ENCODE results near the gene EPB41L2.
"Not testable (repeated sequence)": the region's sequence is repeated elsewhere in the genome, so short reads cannot be mapped to it uniquely, and the experiment has no call there.

Gene EPB41L2

DNA sequence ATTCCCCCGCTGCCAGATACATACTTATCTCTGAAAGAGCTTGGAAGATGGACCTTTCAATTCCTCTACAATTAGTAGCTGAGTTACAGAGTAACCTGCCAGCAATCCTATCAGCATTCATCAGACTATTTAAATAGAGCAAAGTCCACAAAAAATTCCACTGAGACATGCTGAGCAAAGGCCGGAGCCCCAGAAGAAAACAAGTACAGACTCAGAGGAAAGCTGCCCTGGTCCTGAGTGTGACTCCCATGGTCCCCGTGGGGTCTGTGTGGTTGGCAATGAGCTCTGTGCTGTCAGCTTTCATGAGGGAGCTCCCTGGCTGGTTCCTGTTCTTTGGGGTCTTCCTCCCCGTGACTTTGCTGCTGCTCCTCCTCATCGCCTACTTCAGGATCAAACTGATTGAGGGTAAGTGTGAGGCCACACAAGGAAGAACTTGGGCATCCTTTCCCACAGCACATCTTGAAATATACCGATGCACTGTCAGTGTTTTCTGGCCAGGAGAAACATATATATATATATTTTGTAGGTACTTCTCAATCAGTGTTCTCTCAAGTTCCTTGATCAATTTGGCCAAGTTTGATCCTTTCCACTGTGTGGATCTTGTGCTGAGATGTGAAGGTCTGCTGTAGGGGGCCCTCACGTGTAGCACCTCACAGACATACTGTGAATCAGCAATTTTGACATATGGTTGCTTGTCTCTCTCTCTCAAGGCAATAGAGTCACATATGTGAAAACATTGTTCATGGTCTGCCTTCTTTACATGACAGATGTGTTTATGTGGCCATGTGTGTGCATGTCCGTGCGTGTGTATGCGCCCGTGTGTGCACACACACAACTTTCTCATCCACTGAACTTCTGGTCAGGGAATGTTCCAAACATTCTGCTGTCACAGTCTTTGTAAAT lies 235.5 kb downstream of the EPB41L2 start, which contains the start of gene SMLR1:
Gene SMLR1 (plus strand): TSS at position 160 of the 903 bp plus-strand sequence. CDS start 8 bp downstream, at position 168.
- peaks cover 4% of the 10 kb centered on the region for H3K4me1 Mint-ChIP-seq (ENCODE audit: low read depth)
- no peaks in the 10 kb centered on the region for H3K27me3 Mint-ChIP-seq
- no peak within 1 kb of the TSS for H3K4me3 Mint-ChIP-seq
- no peak within 1 kb of the TSS for H3K27ac Mint-ChIP-seq
- no peaks in the 10 kb centered on the region for H3K36me3 Mint-ChIP-seq
- H3K9me3 Mint-ChIP-seq (ENCODE audit: low read depth): no peaks in the 10 kb centered on the region

DNA sequence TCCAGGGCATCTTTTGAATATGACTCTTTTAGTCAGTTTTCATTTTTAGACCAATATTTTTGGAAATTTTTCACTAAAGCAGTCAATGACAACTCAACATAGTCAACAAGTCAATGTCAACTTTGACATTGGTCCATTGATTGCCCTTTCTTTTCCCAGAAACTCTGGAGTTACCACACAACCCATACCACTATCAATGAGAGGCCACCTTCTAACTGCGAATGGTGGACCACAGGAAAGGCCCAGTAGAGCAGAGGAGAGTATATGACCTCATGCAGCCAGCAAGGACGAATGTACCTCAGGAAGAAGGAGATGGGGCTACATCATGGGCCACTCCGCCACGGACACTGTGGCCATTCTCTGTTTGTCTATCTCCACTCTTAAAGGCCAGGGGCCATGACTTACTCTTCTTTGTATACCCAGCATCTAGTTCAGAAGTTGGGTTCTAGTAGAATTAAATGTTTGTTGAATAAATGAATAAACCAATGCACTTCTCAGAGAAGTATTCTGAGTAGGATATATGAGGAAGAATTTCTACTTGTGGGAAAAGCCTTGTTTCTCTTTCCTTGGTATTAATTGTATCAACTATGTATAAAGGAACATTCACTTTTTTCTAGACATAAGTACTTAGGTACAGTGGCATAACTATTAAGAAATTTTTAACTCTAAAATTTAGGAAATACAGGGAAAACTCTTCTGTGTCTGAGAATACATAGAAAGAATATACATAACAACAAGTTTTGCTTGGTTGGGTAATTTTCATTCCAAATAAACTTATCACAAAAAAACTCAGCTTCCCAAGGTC lies 236.4 kb downstream of the EPB41L2 start:
- no peaks in the 10 kb centered on the region for H3K27me3 Mint-ChIP-seq
- H3K9me3 Mint-ChIP-seq (ENCODE audit: low read depth): no peaks in the 10 kb centered on the region
- H3K4me3 Mint-ChIP-seq: no peak overlapping the region
- no peaks in the 10 kb centered on the region for H3K36me3 Mint-ChIP-seq
- H3K4me1 Mint-ChIP-seq (ENCODE audit: low read depth): peaks cover 4% of the 10 kb centered on the region
- no peak overlapping the region for H3K27ac Mint-ChIP-seq

DNA sequence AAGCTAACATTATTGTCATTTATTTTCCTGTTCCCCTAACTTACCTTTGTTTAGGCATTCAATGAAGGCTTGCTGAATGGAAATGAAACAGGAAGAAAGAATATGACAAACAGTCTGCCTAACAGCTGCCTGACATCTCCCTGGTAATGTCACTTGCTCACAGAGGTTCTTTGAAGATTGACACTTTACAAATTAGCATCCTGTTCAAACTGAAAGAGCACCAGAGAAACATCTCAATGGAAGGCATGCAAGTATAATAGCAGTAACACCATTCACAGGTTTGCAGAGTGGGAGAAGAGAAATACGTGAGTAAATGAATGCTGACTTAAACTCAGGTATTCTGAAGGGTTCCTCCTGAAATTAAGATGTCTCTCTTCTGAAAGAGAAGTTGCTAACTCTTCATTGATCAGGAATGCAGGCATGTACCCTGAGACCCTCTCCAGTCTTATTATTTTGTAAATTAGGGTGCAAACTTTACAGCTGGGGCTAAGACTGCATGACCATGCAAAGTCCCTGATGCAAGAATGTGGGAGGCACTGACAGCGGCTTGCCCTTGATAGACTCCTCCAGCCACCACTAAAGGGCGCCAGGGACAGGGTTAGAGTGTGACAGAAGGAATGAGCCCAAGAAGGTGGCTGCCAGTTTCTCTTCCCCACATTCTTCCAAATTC lies 237.1 kb downstream of the EPB41L2 start:
- H3K4me3 Mint-ChIP-seq: no peak overlapping the region
- no peaks in the 10 kb centered on the region for H3K36me3 Mint-ChIP-seq
- H3K27me3 Mint-ChIP-seq: no peaks in the 10 kb centered on the region
- peaks cover 4% of the 10 kb centered on the region for H3K4me1 Mint-ChIP-seq (ENCODE audit: low read depth)
- no peak overlapping the region for H3K27ac Mint-ChIP-seq
- no peaks in the 10 kb centered on the region for H3K9me3 Mint-ChIP-seq (ENCODE audit: low read depth)

DNA sequence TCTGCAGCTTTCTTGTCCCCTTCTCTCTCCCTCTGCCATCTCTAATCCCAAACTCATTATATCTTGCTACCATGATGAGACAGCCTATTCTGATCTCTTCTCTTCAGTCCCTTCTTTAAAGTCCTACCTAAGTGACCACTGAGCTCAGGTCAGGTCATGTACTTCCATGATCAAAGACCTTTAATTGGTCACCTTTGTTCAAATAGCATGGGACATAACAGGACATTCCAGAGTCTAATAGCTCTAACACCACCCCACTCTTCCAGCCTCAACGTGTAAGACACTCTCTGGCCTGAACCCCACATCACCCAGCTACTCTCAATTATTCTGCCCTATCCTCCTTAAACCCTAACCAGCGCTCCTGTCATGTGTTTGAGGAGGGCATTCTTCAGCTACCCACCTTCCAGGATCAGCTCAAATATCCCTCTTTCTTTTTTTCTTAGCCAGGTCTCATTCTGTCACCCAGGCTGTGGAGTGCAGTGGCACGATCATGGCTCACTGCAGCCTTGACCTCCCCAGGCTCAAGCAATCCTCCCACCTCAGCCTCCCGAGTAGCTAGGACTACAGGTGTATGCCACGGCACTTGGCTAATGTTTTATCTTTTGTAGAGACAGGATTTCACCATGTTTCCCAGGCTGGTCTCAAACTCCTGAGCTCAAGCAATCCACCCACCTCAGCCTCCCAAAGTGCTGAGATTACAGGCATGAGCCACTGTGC lies 237.9 kb downstream of the EPB41L2 start:
- no peaks in the 10 kb centered on the region for H3K36me3 Mint-ChIP-seq
- peaks cover 4% of the 10 kb centered on the region for H3K4me1 Mint-ChIP-seq (ENCODE audit: low read depth)
- no peak overlapping the region for H3K4me3 Mint-ChIP-seq
- no peak overlapping the region for H3K27ac Mint-ChIP-seq
- no peaks in the 10 kb centered on the region for H3K9me3 Mint-ChIP-seq (ENCODE audit: low read depth)
- no peaks in the 10 kb centered on the region for H3K27me3 Mint-ChIP-seq

DNA sequence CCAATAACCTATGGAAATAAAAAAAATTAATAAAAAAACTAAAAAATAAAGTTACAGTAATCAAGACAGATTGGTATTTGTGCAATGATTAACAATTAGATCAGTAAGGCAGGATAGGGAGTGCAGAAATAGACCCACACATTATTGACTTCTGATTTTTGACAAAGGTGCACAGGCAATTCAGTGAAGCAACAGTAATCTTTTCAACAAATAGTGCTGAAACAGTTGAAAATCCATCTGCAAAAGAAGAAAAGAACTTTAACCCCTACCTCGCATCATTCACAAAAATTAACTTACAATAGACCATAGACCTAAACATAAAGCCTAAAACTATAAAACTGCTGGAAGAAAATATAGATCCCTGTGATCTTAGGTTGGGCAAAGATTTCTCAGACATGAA lies 240.3 kb downstream of the EPB41L2 start:
- no peaks in the 10 kb centered on the region for H3K9me3 Mint-ChIP-seq (ENCODE audit: low read depth)
- no peak overlapping the region for H3K4me3 Mint-ChIP-seq
- no peaks in the 10 kb centered on the region for H3K27me3 Mint-ChIP-seq
- H3K4me1 Mint-ChIP-seq (ENCODE audit: low read depth): peaks cover 4% of the 10 kb centered on the region
- H3K36me3 Mint-ChIP-seq: peaks cover 2% of the 10 kb centered on the region
- no peak overlapping the region for H3K27ac Mint-ChIP-seq

DNA sequence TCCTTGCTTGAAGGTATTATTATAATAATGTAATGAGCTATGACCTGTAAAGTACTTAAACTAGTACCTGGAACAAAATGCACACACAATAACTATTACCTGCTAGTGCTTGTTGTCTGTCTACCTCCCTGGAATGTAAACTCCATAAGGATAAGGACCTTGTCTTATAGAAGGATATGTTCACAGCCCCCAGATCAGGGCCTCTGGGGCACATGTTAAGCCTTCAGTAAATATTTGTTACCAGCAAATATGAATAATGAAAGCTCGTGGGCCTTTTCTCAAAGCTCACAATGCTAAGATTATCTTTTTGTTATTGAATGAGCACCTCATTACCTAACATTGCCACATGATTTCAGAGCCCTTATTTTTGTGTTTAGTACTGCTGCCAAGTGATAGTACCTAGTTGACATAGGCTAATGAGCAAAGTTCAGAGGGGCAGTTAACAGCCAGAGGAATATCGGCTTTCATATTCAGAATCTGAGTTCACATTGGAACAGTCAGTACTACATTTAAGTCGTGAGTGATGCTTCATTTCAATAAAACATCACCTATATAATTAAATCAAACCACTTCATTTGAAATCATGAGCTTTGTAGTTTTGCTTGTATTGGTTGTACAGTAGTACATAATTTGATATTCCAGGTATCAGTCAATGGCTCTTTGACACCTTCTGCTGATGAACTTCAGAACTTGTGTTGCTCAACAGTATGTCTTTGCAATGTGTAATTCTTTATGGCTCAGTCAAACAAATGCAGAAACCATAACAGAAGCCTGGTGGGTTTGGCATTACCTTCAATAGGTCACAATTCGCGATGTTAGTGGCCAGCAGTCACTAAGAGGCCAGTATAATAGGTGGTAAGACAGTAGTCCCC lies 247.6 kb downstream of the EPB41L2 start:
- Mint-ChIP-seq H3K4me3 (no peak overlapping the region), H3K27me3 (no peaks in the 10 kb centered on the region), H3K27ac (no peak overlapping the region), H3K36me3 (peaks cover 5% of the 10 kb centered on the region), H3K4me1 (ENCODE audit: low read depth) (no peaks in the 10 kb centered on the region), H3K9me3 (ENCODE audit: low read depth) (no peaks in the 10 kb centered on the region)

DNA sequence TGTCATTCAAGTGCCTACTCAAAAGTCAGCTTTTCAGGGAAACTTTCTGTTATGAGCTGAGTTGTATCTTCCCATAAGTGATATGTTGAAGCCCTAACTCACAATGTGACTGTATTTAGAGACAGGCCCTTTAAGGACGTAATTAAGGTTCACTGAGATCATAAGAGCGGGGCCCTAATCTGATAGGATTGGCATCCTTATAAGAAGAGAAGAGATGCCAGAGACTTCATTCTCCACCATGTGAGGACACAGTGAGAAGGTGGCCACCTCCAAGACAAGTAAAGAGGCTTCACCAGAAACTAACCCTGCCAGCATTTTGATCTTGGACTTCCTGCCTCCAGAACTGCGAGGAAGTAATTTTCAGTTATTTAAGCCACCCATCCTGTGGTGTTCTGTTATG lies 248.5 kb downstream of the EPB41L2 start:
- H3K27me3 Mint-ChIP-seq: no peaks in the 10 kb centered on the region

DNA sequence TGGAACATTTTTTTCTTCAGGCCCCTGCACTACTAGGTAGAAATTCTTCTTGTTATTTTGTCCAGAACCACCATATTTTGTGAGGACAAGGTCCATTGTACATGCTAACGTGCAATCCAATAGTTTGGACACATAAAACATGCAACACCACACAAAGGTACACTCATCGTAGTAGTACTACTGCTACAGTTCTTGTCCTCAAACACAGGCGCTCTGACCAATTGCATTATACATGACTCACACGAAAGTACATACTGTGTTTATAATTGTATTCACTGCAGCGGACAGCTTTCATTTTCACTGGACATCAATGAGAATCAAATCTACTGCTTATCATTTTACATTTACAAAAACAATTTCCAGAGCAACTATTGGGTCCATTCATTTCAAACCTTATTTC lies 251.1 kb downstream of the EPB41L2 start:
- Mint-ChIP-seq H3K9me3 (ENCODE audit: low read depth) (no peaks in the 10 kb centered on the region), H3K27me3 (peaks cover 2% of the 10 kb centered on the region), H3K4me3 (no peak overlapping the region), H3K36me3 (peaks cover 5% of the 10 kb centered on the region), H3K27ac (no peak overlapping the region), H3K4me1 (ENCODE audit: low read depth) (no peaks in the 10 kb centered on the region)

More for the DNA sequence above, 248.5 kb downstream of the EPB41L2 start:
- H3K9me3 Mint-ChIP-seq (ENCODE audit: low read depth): no peaks in the 10 kb centered on the region
- peaks cover 5% of the 10 kb centered on the region for H3K36me3 Mint-ChIP-seq
- no peak overlapping the region for H3K4me3 Mint-ChIP-seq
- no peaks in the 10 kb centered on the region for H3K4me1 Mint-ChIP-seq (ENCODE audit: low read depth)
- no peak overlapping the region for H3K27ac Mint-ChIP-seq

DNA sequence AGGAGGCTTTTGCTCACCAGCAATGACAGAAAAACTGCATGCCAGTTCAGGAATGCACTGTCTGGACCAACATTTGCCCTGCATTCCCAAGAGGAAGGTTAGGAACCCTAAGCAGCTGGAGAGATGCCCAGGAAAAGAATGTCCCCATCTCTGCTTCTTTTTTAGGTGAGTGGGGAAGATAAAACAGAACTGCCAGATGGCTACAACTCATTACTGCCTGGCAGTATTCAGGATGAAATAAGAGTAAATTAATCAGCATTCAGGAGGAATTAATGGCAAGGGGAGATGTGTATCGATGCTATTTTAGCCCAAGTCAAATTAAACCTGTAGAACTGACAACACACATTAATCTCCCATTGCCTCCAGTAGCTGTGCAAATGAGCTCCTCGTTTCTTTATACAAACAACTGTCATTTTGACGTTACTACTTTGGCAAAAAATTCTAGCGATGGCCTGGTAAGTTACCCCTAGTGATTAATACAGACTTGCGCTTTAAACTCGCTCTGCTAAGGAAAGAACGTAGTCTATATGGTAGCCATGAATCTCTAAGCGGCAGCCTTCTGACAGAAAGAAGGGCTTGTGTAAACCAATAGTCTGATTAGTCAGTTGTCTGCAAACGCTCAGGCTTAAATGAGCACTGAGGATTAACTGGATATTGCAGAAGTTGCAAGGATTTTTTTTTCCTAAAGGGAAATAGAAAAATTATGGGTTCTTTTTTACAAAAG lies 252.6 kb downstream of the EPB41L2 start:
- Mint-ChIP-seq H3K27me3 (peaks cover 2% of the 10 kb centered on the region), H3K27ac (no peak overlapping the region), H3K4me1 (ENCODE audit: low read depth) (no peaks in the 10 kb centered on the region), H3K4me3 (no peak overlapping the region), H3K9me3 (ENCODE audit: low read depth) (no peaks in the 10 kb centered on the region), H3K36me3 (peaks cover 3% of the 10 kb centered on the region)

DNA sequence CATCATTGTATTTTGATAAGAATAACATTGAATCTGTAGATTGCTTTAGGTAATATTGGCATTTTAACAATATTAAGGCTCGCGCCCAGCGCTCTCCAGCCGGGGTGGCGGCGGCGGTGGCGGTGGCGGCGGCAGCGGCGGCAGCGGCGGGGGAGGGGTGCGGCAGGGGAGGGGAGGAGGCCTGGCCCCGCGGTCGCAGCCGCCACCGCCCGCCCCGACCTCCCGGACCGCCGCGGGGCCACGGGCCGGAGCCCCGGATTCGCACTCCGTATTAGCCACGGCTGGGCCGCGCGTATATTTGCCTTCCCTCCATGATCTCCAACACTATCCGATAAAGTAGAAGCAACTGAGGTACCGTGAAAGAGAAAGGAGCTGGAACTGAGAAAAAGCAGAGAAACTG lies 261.7 kb downstream of the EPB41L2 start:
- H3K9me3 Mint-ChIP-seq (ENCODE audit: low read depth); H3K27ac Mint-ChIP-seq; H3K27me3 Mint-ChIP-seq; H3K4me3 Mint-ChIP-seq; H3K4me1 Mint-ChIP-seq (ENCODE audit: low read depth); H3K36me3 Mint-ChIP-seq: not testable (repeated sequence)

DNA sequence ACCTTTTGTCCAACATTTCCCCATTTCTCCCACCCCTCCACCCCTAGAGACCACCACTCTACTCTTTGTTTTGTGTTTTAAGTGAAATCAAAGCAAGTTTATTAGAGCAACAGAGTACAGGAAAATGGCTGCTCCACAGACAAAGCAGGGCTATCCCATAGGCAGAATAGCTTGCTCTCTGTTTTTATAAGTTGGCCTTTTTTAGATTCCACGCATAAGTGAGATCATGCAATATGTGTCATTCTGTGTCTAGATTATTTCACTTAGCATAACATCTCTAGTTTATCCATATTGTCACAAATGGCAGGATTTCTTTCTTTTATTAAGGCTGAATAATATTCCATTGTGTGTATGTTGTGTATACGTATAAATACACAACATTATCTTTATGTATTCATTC lies 266.0 kb downstream of the EPB41L2 start:
- Mint-ChIP-seq H3K9me3 (ENCODE audit: low read depth) (peaks cover 7% of the 10 kb centered on the region), H3K27me3 (no peaks in the 10 kb centered on the region), H3K36me3 (peaks cover 3% of the 10 kb centered on the region), H3K27ac (no peak overlapping the region), H3K4me3 (no peak overlapping the region), H3K4me1 (ENCODE audit: low read depth) (no peaks in the 10 kb centered on the region)

DNA sequence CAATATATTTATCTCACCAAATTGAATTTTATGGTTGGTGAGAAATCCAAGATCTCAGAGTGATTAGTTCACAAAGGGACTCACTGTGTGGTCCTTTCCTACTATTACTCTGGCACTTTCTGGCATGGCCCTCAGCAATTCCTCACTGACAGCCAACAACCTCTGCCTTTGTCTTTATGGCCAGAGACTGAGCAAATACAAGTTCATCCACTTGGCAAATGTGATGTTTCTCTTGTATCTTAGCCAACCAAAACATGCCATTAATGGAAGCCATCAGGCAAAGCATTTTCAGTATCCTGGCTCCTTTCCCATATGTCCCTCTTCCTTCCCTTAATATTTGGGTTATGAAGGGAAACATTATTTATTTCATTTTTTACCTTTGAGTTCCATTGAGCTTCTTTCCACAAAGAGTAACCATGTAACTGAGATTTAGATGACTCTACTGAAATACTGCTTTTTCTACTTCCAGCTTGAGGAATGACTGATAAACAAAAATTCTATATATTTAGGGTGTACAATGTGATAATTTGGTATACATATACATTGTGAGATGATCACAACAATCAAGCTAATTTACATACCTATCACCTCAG lies 266.6 kb downstream of the EPB41L2 start:
- H3K9me3 Mint-ChIP-seq (ENCODE audit: low read depth): peaks cover 7% of the 10 kb centered on the region
- peaks cover 3% of the 10 kb centered on the region for H3K36me3 Mint-ChIP-seq
- H3K4me3 Mint-ChIP-seq: no peak overlapping the region
- no peaks in the 10 kb centered on the region for H3K27me3 Mint-ChIP-seq
- H3K4me1 Mint-ChIP-seq (ENCODE audit: low read depth): no peaks in the 10 kb centered on the region
- no peak overlapping the region for H3K27ac Mint-ChIP-seq

DNA sequence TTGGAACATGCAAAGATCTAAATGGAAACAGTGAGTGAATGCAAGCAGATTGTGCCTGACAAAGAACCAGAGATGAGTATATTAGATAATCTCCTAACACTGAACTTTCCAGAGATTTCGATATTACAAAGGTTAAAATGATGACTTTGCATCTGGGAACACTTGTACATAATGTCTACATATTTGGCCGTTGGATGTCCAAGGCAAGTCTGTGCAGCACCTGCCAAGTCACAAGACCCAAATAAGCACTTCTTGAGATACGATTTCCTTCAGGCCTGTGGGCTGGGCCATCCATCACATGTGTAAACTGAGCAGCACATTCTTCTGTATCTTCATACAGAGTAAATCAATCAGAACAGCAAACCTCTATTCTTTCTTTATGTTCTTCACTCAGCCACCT lies 268.3 kb downstream of the EPB41L2 start:
- Mint-ChIP-seq H3K27ac (no peak overlapping the region), H3K4me3 (no peak overlapping the region), H3K9me3 (ENCODE audit: low read depth) (peaks cover 7% of the 10 kb centered on the region), H3K4me1 (ENCODE audit: low read depth) (no peaks in the 10 kb centered on the region), H3K36me3 (peaks cover 3% of the 10 kb centered on the region), H3K27me3 (no peaks in the 10 kb centered on the region)
